Heart right ventricle (tissue), 16 donors: ENCODE results near the gene MACROD2. TPM values are rescaled to one million over a fixed set of nuclear protein-coding genes. Genes with fewer than 3 reads are reported as not detected.

Experiments used
- ATAC-seq, 8 donors: fragments of 200-7000 bp; cut with Tn5 transposase; one replicate each; pipeline ENCODE4 v1.9.1; 2020; ENCODE audit warnings: mild to moderate bottlenecking in 8 of 8, moderate library complexity in 8 of 8, moderate number of reproducible peaks in 1 of 8
- DNase-seq, 2 donors: peaks; one replicate each; pipeline ENCODE4 v3.0.0-alpha.2; 2020
- H3K27ac ChIP-seq, 10 donors: fragments of 200-600 bp; sonication (generic) in 2 of 10; one replicate each; pipeline versions ENCODE4 v1.5.0 to v1.8.0; 2020 to 2022; ENCODE audit warnings: mild to moderate bottlenecking in 3 of 10
- H3K27me3 ChIP-seq, 7 donors: fragments of 200-600 bp; one replicate each; pipeline ENCODE4 v1.8.0; 2021 to 2022; ENCODE audit warnings: mild to moderate bottlenecking in 2 of 7
- H3K36me3 ChIP-seq, 9 donors: fragments of 200-600 bp; sonication (generic) in 1 of 9; one replicate each; pipeline versions ENCODE4 v1.5.0 to v1.8.0; 2020 to 2022; ENCODE audit warnings: mild to moderate bottlenecking in 2 of 9
- H3K4me1 ChIP-seq, 9 donors: fragments of 200-600 bp; sonication (generic) in 1 of 9; one replicate each; pipeline versions ENCODE4 v1.5.0 to v1.8.0; 2020 to 2022; ENCODE audit warnings: mild to moderate bottlenecking in 4 of 9
- H3K4me3 ChIP-seq, 10 donors: fragments of 200-600 bp; sonication (generic) in 2 of 10; one replicate each; pipeline versions ENCODE4 v1.5.0 to v1.8.0; 2020 to 2022; ENCODE audit warnings: mild to moderate bottlenecking in 7 of 10, moderate library complexity in 2 of 10
- H3K9me3 ChIP-seq, 11 donors: fragments of 200-600 bp in 10 of 11; sonication (generic) in 2 of 11; one replicate each; pipeline versions ENCODE4 v1.5.0 to v1.8.0; 2013 to 2022; ENCODE audit warnings: mild to moderate bottlenecking in 2 of 11, control low read depth in 1 of 11, moderate library complexity in 1 of 11
- WGBS, 2 donors: extraction: QIAGEN DNeasy Blood & Tissue Kit; methylation state at CpG; one replicate each; pipeline ENCODE4 v1.1.7; 2013; ENCODE audit warnings: inconsistent platforms in 1 of 2; 5-methylcytosine and 5-hydroxymethylcytosine counted together
- intact Hi-C, 10 donors: fragments of 100-400 bp; cut with DNase I; formaldehyde crosslinking; loops; one replicate each; pipeline versions ENCODE4 v1.11.1 to v1.14.2; 2022
- polyA plus RNA-seq, 2 donors: library from polyadenylated mRNA; stranded (reverse); fragments of 200-250 nt; gene quantifications; one replicate each; pipeline ENCODE4 v1.2.3, GENCODE V29; 2013
- total RNA-seq, 10 donors: library from RNA; stranded (reverse); fragmentation: NEBNext Ultra II Directional in 3 of 10; extraction: Animal tissue kit (Norgen Biotek cat#: 25700) in 3 of 10; gene quantifications; one replicate each; pipeline versions ENCODE4 v1.2.1 to v1.2.4, GENCODE V29; 2021 to 2023
- TF ChIP-seq, protein P1 (sequence below), 9 donors: fragments of 200-600 bp; sonication (generic) in 2 of 9; IDR thresholded peaks; one replicate each; pipeline versions ENCODE4 v1.5.0 to v1.8.0; 2021 to 2022; ENCODE audit warnings: antibody characterized with exemption in 9 of 9, mild to moderate bottlenecking in 5 of 9, moderate library complexity in 1 of 9
- donor health status: Arrhythmogenic right ventricular cardiomyopathy.
- donor health status: ischemic (EF 13 %, LVEDD 7.1; RV severe dilation, severe dysfunction).
- donor health status: healthy with polysubstance abuse.
- donor health status: DM: no; HTN: yes; CAD: no.
- donor health status: DM: no; HTN: no; CAD: no.
- donor health status: ischemic (EF 25% LVEDD 6.9; RV normal size, moderate dysfunction).
- donor health status: ischemic (EF 25% LVEDD 5.7; RV mildly dilated, moderate dysfunction).
- donor health status: healthy.
- donor health status: DM: yes; HTN: yes; CAD: no.
- donor health status: Ischemic cardiomyopathy.
- donor health status: ischemic (EF 35%, LVEDD 5.7; RV mildly dilated, moderate dysfunction).
- donor health status: nonischemic (EF 11% LVEDD 7.7; RV severe dilation, severe dysfunction).
- donor health status: DM: yes; HTN: yes; CAD: no.
- donor health status: PGD.
- donor health status: ischemic (EF 29% LVEDD 5.4; RV normal size, mild dysfunction).
- donor health status: nonischemic (EF 23%, LVEDD 6.1; RV moderate dilation, normal function).

Gene MACROD2
- total and polyA plus RNA-seq, 12 donors = 0.28 to 6.4 (median 4.1) TPM

DNA sequence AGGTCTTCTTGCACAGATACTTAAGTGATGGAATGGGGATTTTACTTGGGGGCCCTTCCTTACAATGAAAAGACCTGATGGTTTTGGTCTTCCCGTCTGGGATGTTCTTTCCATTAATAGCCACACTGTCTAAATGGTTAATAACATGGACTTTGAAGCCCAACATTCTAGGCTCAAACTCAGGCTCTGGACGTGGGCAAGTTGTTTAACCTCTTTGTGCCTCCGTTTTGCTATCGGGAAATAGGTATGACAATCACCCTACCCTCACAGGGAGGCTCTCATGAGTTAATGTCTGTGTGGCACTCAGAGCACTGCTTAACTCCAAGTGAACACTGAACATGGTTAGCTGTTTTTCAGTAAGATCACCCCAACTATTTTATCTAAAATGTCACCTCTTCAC lies 702.8 kb downstream of the MACROD2 start:
- Histone ChIP-seq H3K27ac (no peak overlapping the region), H3K27me3 (no peaks in the 10 kb centered on the region), H3K4me1 (no peaks in the 10 kb centered on the region), H3K9me3 (no peaks in the 10 kb centered on the region), H3K36me3 (no peaks in the 10 kb centered on the region), H3K4me3 (no peak overlapping the region)
- intact Hi-C loops = no loop called here
- WGBS, 2 donors = 77 to 87% methylated on average over 4 of the region's 4 CpGs
- TF ChIP-seq, protein P1, sequence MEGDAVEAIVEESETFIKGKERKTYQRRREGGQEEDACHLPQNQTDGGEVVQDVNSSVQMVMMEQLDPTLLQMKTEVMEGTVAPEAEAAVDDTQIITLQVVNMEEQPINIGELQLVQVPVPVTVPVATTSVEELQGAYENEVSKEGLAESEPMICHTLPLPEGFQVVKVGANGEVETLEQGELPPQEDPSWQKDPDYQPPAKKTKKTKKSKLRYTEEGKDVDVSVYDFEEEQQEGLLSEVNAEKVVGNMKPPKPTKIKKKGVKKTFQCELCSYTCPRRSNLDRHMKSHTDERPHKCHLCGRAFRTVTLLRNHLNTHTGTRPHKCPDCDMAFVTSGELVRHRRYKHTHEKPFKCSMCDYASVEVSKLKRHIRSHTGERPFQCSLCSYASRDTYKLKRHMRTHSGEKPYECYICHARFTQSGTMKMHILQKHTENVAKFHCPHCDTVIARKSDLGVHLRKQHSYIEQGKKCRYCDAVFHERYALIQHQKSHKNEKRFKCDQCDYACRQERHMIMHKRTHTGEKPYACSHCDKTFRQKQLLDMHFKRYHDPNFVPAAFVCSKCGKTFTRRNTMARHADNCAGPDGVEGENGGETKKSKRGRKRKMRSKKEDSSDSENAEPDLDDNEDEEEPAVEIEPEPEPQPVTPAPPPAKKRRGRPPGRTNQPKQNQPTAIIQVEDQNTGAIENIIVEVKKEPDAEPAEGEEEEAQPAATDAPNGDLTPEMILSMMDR (IDR thresholded peaks at IDR 0.05) = no peak
- ATAC-seq = no peak
- DNase-seq = no peak

DNA sequence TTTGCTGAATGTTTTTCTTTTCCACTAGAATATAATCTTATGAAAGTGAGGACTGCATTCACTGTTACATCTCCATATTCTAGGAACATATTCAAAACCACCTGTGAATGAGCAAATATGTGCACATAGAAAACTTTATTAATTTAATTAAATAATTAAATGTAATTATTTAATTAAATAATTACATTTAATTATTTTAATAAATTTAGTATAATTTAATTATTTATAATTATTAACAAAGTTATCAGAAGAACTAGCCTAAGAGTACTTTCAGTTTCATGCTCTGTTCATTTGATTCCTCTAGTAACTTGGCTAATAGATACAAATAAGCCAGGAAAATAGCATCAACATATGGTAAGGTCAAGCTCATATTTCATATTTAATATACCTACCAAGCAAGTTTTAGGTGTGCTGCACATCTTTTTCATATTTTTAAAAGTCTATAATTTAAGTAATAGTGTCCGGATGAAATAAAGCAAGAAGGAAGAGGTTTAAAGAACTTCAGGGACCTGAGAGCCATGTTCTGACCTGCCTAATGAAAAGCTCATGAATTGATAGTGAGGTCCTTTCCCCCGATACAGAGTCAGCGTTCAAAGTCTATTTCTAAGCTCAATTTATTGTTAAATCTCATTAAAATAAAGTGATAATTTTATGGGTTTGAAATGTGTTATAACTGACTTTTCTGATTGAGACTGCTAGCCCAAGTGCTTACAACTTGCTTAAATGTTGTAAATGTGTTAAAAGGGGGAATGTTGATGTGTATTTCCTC lies 703.5 kb downstream of the MACROD2 start:
- ATAC-seq = no peak
- 82 to 83% methylated on average over 3 of the region's 3 CpGs for WGBS, 2 donors

DNA sequence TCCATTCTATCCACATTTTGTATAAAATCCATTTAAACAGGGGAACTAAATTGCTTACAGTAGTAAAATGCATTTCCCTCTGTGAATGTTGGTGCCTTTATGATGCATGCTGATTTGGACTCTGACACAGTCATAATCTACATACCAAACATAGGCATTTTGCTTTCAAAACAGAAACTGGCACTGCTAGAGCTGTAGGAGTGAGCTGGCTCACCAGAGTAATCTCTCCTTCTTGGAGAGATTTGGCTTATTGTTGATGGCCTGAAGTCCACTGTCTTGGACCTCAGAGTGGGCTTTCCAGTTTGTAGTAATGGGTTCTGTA lies 705.3 kb downstream of the MACROD2 start:
- intact Hi-C loops = no loop called here
- DNase-seq = no peak
- H3K36me3 ChIP-seq = no peaks in the 10 kb centered on the region
- no peak overlapping the region for H3K27ac ChIP-seq
- H3K27me3 ChIP-seq = no peaks in the 10 kb centered on the region
- ATAC-seq = no peak
- no peak overlapping the region for H3K4me3 ChIP-seq
- no peaks in the 10 kb centered on the region for H3K4me1 ChIP-seq
- TF ChIP-seq, protein P1 (IDR thresholded peaks at IDR 0.05) = no peak
- no peaks in the 10 kb centered on the region for H3K9me3 ChIP-seq

More for the DNA sequence above, 703.5 kb downstream of the MACROD2 start:
- Histone ChIP-seq H3K4me1 (no peaks in the 10 kb centered on the region), H3K27me3 (no peaks in the 10 kb centered on the region), H3K36me3 (no peaks in the 10 kb centered on the region), H3K9me3 (no peaks in the 10 kb centered on the region), H3K4me3 (no peak overlapping the region), H3K27ac (no peak overlapping the region)
- intact Hi-C loops = no loop called here
- DNase-seq = no peak
- TF ChIP-seq, protein P1 (IDR thresholded peaks at IDR 0.05) = no peak

DNA sequence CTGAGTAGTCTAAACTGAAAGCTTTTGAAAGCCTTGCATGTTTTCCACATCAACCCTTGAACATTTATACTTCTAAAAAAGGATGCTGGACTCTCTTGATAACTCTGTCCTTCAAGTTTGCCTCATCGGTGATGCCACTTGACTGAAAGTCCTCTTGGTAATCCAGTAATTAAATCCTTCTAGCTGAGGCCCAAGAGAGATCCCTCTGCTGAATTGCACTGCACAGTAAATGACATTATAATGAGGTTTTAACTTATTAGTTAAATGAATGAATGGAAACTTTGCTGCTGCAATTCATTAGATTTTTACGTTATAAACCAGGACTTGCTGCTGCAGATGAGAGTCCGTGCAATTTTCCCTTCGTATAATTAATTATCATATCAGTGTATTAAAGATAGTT lies 706.0 kb downstream of the MACROD2 start:
- intact Hi-C loops = no loop called here
- DNase-seq (no peak), ATAC-seq (no peak)
- no peaks in the 10 kb centered on the region for H3K27me3 ChIP-seq
- no peak overlapping the region for H3K4me3 ChIP-seq
- no peaks in the 10 kb centered on the region for H3K36me3 ChIP-seq
- H3K9me3 ChIP-seq = no peaks in the 10 kb centered on the region
- 68 to 70% methylated on average over 4 of the region's 4 CpGs for WGBS, 2 donors
- H3K4me1 ChIP-seq = no peaks in the 10 kb centered on the region
- TF ChIP-seq, protein P1 (IDR thresholded peaks at IDR 0.05) = no peak
- H3K27ac ChIP-seq = no peak overlapping the region
